ENCODE results near the gene CUL2. TPM values are rescaled to one million over a fixed set of nuclear protein-coding genes. Genes with fewer than 3 reads are reported as not detected.

Gene CUL2
- total RNA-seq, 4 donors from 2014 or later: 12.0 to 23.8 (median 13.3) TPM

GRCh38 chr10:35015843-35016408 lies 74.2 kb downstream of the CUL2 start:
- H3K9me3 ChIP-seq: no peaks in the 10 kb centered on the region
- no peak for DNase-seq (ENCODE audit: low spot score in 2 of 2)
- TF ChIP-seq POLR2A (IDR thresholded peaks at IDR 0.05): no peak
- no peak for TF ChIP-seq EP300 (IDR thresholded peaks at IDR 0.05)
- TF ChIP-seq CTCF (IDR thresholded peaks at IDR 0.05): no peak
- H3K4me3 ChIP-seq: no peak overlapping the region
- no peaks in the 10 kb centered on the region for H3K27me3 ChIP-seq
- H3K4me1 ChIP-seq: peaks cover 0 to 8% (median 0%) of the 10 kb centered on the region in 4 donors
- 61 to 71% methylated on average over 5 of the region's 5 CpGs for WGBS, 2 donors
- peaks cover 2 to 54% (median 5%) of the 10 kb centered on the region in 3 donors for H3K36me3 ChIP-seq
- H3K27ac ChIP-seq: no peak overlapping the region

DNA sequence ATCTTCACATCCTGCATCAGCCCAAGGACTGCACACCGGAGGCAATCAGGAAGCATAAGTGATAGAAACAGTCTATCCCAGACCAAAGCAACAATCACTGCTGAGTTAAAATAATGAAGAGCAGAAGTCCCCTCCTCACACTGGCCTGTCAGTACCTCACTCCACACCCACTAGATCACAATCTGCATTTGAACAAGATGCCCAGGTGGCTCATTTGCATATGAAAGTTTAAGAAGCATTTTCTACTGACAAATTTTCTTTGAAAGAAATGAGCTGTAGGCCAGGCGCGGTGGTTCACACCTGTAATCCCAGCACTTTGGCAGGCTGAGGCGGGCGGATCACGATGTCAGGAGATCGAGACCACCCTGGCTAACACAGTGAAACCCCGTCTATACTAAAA lies 77.4 kb downstream of the CUL2 start:
- TF ChIP-seq POLR2A (IDR thresholded peaks at IDR 0.05): no peak
- TF ChIP-seq CTCF (IDR thresholded peaks at IDR 0.05): no peak
- DNase-seq (ENCODE audit: low spot score in 2 of 2): no peak
- 88 to 91% methylated on average over 8 of the region's 8 CpGs for WGBS, 2 donors
- Histone ChIP-seq H3K4me1 (peaks cover 0 to 8% (median 0%) of the 10 kb centered on the region in 4 donors), H3K9me3 (no peaks in the 10 kb centered on the region), H3K27ac (no peak overlapping the region), H3K4me3 (no peak overlapping the region), H3K27me3 (no peaks in the 10 kb centered on the region), H3K36me3 (peaks cover 2 to 70% (median 5%) of the 10 kb centered on the region in 3 donors)

DNA sequence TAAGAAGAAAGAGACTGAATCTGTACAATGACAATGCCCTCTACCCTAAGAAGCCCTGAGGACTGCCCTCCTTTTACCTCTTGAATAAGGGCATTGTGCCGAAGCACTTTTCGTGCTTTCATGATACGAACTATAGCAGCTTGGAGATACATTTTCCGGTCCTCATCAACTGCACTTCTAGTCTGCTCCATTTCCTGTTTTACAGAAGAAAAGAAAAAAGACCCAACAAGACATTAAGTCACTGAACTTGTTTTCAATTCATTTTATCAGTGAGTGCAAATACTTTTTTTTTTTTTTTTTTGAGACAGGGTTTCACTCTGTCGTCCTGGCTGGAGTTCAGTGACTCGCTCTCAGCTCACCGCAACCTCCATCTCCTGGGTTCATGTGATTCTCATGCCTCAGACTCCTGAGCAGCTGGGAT lies 78.4 kb downstream of the CUL2 start:
- no peaks in the 10 kb centered on the region for H3K9me3 ChIP-seq
- WGBS, 2 donors: 77 to 78% methylated on average over 7 of the region's 7 CpGs
- H3K4me3 ChIP-seq: no peak overlapping the region
- TF ChIP-seq CTCF (IDR thresholded peaks at IDR 0.05) (no peak), POLR2A (IDR thresholded peaks at IDR 0.05) (no peak), EP300 (IDR thresholded peaks at IDR 0.05) (no peak)
- DNase-seq (ENCODE audit: low spot score in 2 of 2): no peak
- H3K36me3 ChIP-seq: peaks cover 2 to 69% (median 5%) of the 10 kb centered on the region in 3 donors
- H3K4me1 ChIP-seq: peaks cover 0 to 8% (median 0%) of the 10 kb centered on the region in 4 donors
- no peak overlapping the region for H3K27ac ChIP-seq
- H3K27me3 ChIP-seq: no peaks in the 10 kb centered on the region

DNA sequence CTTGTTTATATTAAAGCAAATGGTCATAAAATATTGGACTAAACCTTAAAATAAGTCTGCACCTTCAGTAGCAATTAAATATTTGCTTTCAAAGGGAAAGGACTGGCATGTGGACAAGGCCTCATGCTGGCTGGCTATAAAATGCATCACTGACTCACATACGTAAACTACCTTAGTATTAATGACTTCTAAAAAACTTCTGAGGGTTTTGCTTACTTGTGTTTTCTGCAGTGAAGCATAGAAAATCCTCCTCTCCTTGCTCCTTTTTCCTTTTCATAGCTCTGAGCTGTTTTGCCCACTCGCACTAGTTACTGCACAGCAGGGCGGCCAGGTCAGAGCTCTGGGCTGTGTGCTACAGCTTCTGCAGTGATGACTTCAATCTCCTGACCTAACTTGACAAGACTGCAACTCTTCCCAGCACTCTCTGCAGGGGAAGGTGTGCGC lies 82.3 kb downstream of the CUL2 start:
- no peak overlapping the region for H3K4me3 ChIP-seq
- no peaks in the 10 kb centered on the region for H3K4me1 ChIP-seq
- no peak for DNase-seq (ENCODE audit: low spot score in 2 of 2)
- TF ChIP-seq CTCF (IDR thresholded peaks at IDR 0.05): no peak
- no peak for TF ChIP-seq EP300 (IDR thresholded peaks at IDR 0.05)
- no peak for TF ChIP-seq POLR2A (IDR thresholded peaks at IDR 0.05)
- no peaks in the 10 kb centered on the region for H3K27me3 ChIP-seq
- H3K27ac ChIP-seq: no peak overlapping the region
- 95 to 97% methylated on average over 4 of the region's 4 CpGs for WGBS, 2 donors
- no peaks in the 10 kb centered on the region for H3K9me3 ChIP-seq
- peaks cover 0 to 61% (median 5%) of the 10 kb centered on the region in 3 donors for H3K36me3 ChIP-seq

DNA sequence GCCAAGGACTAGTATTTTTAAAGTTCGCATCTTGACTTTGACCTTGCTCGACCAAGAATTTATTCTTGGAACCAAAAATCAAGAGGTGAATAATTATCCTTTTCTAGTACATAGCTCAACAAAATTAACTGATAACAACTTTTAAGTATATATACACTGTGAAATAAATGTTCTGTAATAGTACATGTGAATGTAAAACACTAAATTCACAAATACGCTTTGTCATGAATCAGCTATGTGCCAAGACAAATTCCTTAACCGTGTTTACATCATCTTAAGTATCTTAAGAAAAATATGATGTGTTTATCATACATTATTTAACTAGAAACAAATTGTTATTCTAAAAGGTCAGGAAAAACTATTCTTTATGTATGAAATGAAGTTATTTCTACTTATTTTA lies 83.3 kb downstream of the CUL2 start:
- H3K9me3 ChIP-seq: no peaks in the 10 kb centered on the region
- H3K4me3 ChIP-seq: no peak overlapping the region
- no peaks in the 10 kb centered on the region for H3K27me3 ChIP-seq
- H3K27ac ChIP-seq: no peak overlapping the region
- no peak for TF ChIP-seq POLR2A (IDR thresholded peaks at IDR 0.05)
- TF ChIP-seq CTCF (IDR thresholded peaks at IDR 0.05): no peak
- no peak for TF ChIP-seq EP300 (IDR thresholded peaks at IDR 0.05)
- H3K36me3 ChIP-seq: peaks cover 0 to 55% (median 0%) of the 10 kb centered on the region in 3 donors
- H3K4me1 ChIP-seq: no peaks in the 10 kb centered on the region
- no peak for DNase-seq (ENCODE audit: low spot score in 2 of 2)
- WGBS, 2 donors: 77 to 82% methylated on average over 4 of the region's 4 CpGs
